HepG2 (cell line): Measurements from ENCODE around the gene NIPAL4.

ENCODE experiments used
- FOXJ3 ChIP-seq: sonication (generic); formaldehyde crosslinking; IDR thresholded peaks from 2 replicates; pipeline ENCODE4 v1.4.0; 2020; ENCODE audit warnings: missing genetic modification reagents, mild to moderate bottlenecking, borderline replicate concordance
- POLR2AphosphoS5 ChIP-seq: IDR thresholded peaks from 2 replicates; pipeline ENCODE4 v1.6.1; 2012; ENCODE audit warnings: low read depth, low read length
- SP1 ChIP-seq, 2 experiments: fragments of 450-650 bp in 1 of 2; sonication (generic) in 1 of 2; formaldehyde crosslinking in 1 of 2; IDR thresholded peaks; 2 replicates each; pipeline versions ENCODE4 v1.4.0 to v1.6.1; 2016 to 2020; ENCODE audit warnings: missing genetic modification reagents in 1 of 2
- TCF7L2 ChIP-seq: IDR thresholded peaks from 2 replicates; pipeline ENCODE4 v1.6.1; 2011; ENCODE audit warnings: mild to moderate bottlenecking, low read depth, low read length, moderate library complexity
- ZBTB1 ChIP-seq: sonication (generic); formaldehyde crosslinking; IDR thresholded peaks from 2 replicates; pipeline ENCODE4 v1.4.0; 2020; ENCODE audit warnings: missing genetic modification reagents, borderline replicate concordance
- ZBTB43 ChIP-seq: sonication (generic); formaldehyde crosslinking; conservative IDR thresholded peaks from 2 replicates; pipeline ENCODE4 v1.4.0; 2020; ENCODE audit warnings: missing genetic modification reagents
- ZNF451 ChIP-seq: sonication (generic); formaldehyde crosslinking; IDR thresholded peaks from 2 replicates; pipeline ENCODE4 v1.5.0; 2020; ENCODE audit warnings: mild to moderate bottlenecking, missing genetic modification reagents

GRCh38 chr5:157444224-157444623 is 15.8 kb upstream of the NIPAL4 start:
- TF ChIP-seq FOXJ3 (CRISPR knock-in tag) (no peak), ZBTB1 (no peak), TCF7L2 (no peak), ZBTB43 (CRISPR knock-in tag) (no peak), ZNF451 (CRISPR knock-in tag) (no peak), POLR2AphosphoS5 (no peak), SP1 (IDR thresholded peaks at IDR 0.05) (no peak), SP1 (CRISPR knock-in tag; IDR thresholded peaks at IDR 0.05) (no peak)
